ENCODE results near the gene PCCA.

DNA sequence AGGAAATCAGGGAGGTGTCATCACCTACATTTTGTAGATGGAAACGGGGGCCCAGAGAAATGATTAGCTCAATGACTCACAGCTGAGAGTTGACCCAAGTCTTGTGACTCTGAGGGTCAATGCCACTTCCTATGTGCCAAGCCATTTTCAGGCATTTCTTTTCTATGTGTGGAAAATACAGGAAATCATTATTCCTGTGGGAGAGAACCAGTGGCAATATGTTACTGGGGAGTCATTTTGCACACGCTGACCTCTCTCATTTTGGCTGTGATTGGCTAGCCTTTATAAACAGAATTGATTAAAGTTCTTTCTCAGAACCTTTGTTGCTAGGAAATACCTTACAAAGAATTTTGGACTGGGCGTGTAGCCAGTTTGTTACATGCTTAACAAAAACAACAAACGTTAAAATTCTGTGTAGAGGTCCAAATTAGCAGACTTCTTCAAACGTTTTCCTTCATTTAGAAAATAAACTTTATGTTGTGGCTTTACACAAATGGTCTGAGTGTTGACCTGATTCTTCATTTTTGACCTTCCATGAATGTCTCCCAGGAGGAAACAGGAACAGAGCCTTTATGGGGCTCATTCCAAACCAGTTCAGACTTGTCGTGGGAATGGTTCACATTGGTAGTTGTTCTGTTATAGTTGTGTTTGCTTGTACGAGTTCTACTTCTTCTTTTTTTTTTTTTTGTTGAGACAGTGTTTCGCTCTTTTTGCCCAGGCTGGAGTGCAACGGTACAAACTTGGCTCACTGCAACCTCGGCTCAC lies 11.4 kb downstream of the PCCA start:
- TF ChIP-seq, protein P1, sequence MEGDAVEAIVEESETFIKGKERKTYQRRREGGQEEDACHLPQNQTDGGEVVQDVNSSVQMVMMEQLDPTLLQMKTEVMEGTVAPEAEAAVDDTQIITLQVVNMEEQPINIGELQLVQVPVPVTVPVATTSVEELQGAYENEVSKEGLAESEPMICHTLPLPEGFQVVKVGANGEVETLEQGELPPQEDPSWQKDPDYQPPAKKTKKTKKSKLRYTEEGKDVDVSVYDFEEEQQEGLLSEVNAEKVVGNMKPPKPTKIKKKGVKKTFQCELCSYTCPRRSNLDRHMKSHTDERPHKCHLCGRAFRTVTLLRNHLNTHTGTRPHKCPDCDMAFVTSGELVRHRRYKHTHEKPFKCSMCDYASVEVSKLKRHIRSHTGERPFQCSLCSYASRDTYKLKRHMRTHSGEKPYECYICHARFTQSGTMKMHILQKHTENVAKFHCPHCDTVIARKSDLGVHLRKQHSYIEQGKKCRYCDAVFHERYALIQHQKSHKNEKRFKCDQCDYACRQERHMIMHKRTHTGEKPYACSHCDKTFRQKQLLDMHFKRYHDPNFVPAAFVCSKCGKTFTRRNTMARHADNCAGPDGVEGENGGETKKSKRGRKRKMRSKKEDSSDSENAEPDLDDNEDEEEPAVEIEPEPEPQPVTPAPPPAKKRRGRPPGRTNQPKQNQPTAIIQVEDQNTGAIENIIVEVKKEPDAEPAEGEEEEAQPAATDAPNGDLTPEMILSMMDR (IDR thresholded peaks at IDR 0.05), result no peak
- TF ChIP-seq POLR2A (IDR thresholded peaks at IDR 0.05), result no peak

Data from adrenal gland (tissue), 5 donors.